ENCODE measurements around the gene DDIT4.
A peak's percentile ranks its signal among the peaks of the same experiment; 100 is the strongest.

DDIT4 gene

GRCh38 chr10:72242675-72243074 is 31.0 kb upstream of the DDIT4 start:
- DNase-seq (ENCODE audit: low read depth in 1 of 2, low spot score in 1 of 2) = peak; percentile 43 to 77
- H3K27ac ChIP-seq (replicated peaks) = peak overlapping the region; percentile 28; the same call in 1 of the 2 replicates
- no peak overlapping the region for H3K4me3 ChIP-seq (replicated peaks; ENCODE audit: insufficient read depth, low read length)
- TF ChIP-seq SPI1 (IDR thresholded peaks at IDR 0.05; ENCODE audit: borderline replicate concordance, low read depth) = peak; percentile 76
- no peak for TF ChIP-seq REST (IDR thresholded peaks at IDR 0.05; ENCODE audit: insufficient replicate concordance, low read depth)
- TF ChIP-seq GABPA (IDR thresholded peaks at IDR 0.05; ENCODE audit: low read depth) = no peak
- TF ChIP-seq CTCF (IDR thresholded peaks at IDR 0.05; ENCODE audit: insufficient read depth, low read length) = no peak
- peak; percentile 57; the same call in 1 of the 2 replicates for TF ChIP-seq POLR2AphosphoS5 (IDR thresholded peaks at IDR 0.05; ENCODE audit: low read depth)
- no peaks in the 10 kb centered on the region for H3K27me3 ChIP-seq (ENCODE audit: insufficient read depth, poor library complexity, severe bottlenecking)

- no peak for TF ChIP-seq SPI1 (IDR thresholded peaks at IDR 0.05; ENCODE audit: borderline replicate concordance, low read depth)
- TF ChIP-seq REST (IDR thresholded peaks at IDR 0.05; ENCODE audit: insufficient replicate concordance, low read depth) = no peak
- TF ChIP-seq GABPA (IDR thresholded peaks at IDR 0.05; ENCODE audit: low read depth) = no peak
- no peak for TF ChIP-seq POLR2AphosphoS5 (IDR thresholded peaks at IDR 0.05; ENCODE audit: low read depth)
- no peak for TF ChIP-seq CTCF (IDR thresholded peaks at IDR 0.05; ENCODE audit: insufficient read depth, low read length)
- Histone ChIP-seq H3K27me3 (ENCODE audit: insufficient read depth, poor library complexity, severe bottlenecking) (no peaks in the 10 kb centered on the region), H3K27ac (replicated peaks) (no peak overlapping the region; the same call in 1 of the 2 replicates), H3K4me3 (replicated peaks; ENCODE audit: insufficient read depth, low read length) (no peak overlapping the region)
- no peak for DNase-seq (ENCODE audit: low read depth in 1 of 2, low spot score in 1 of 2)
Observed at GRCh38 chr10:72243822-72244437, 29.8 kb upstream of the DDIT4 start.

GRCh38 chr10:72244573-72245038 is 29.1 kb upstream of the DDIT4 start:
- DNase-seq (ENCODE audit: low read depth in 1 of 2, low spot score in 1 of 2) = no peak
- TF ChIP-seq CTCF (IDR thresholded peaks at IDR 0.05; ENCODE audit: insufficient read depth, low read length) (no peak), REST (IDR thresholded peaks at IDR 0.05; ENCODE audit: insufficient replicate concordance, low read depth) (no peak), GABPA (IDR thresholded peaks at IDR 0.05; ENCODE audit: low read depth) (no peak), SPI1 (IDR thresholded peaks at IDR 0.05; ENCODE audit: borderline replicate concordance, low read depth) (no peak), POLR2AphosphoS5 (IDR thresholded peaks at IDR 0.05; ENCODE audit: low read depth) (no peak)
- H3K27me3 ChIP-seq (ENCODE audit: insufficient read depth, poor library complexity, severe bottlenecking) = no peaks in the 10 kb centered on the region
- no peak overlapping the region for H3K4me3 ChIP-seq (replicated peaks; ENCODE audit: insufficient read depth, low read length)
- no peak overlapping the region; the same call in 1 of the 2 replicates for H3K27ac ChIP-seq (replicated peaks)

Measured in HL-60 (cell line).